HCT116 (cell line): ENCODE measurements around the gene MAPRE2. TPM values are rescaled to one million over a fixed set of nuclear protein-coding genes. Genes with fewer than 3 reads are reported as not detected.

Source experiments
- ATAC-seq: fragments of 200-7000 bp; cut with Tn5 transposase; 2 replicates; pipeline ENCODE4 v1.9.1; 2020; ENCODE audit warnings: mild to moderate bottlenecking, moderate library complexity
- BruUV-seq: library from RNA; stranded (reverse); fragments of 400-500 nt; replicated peaks from 2 replicates; lab custom pipeline; 2021; lab: Mats Ljungman, UMichigan
- CTCF ChIA-PET: fragments of 300-600 bp; sonication (Branson Sonifier 250); formaldehyde crosslinking; loops from one replicate; lab custom pipeline; 2021; ENCODE audit warnings: antibody characterized with exemption; lab: Charles Lee
- POLR2A ChIA-PET: fragments of 300-600, 350-600 bp; sonication (Branson Sonifier 250); formaldehyde crosslinking; loops from one replicate; lab custom pipeline; 2021; ENCODE audit warnings: antibody characterized with exemption; lab: Charles Lee
- RAD21 ChIA-PET, 2 experiments: fragments of 300-600 bp; sonication (Branson Sonifier 250); formaldehyde crosslinking; loops; one replicate each; lab custom pipeline; 2023; ENCODE audit warnings: low total read pairs in 2 of 2; ENCODE audit not compliant: uncharacterized antibody in 2 of 2, unreplicated experiment in 2 of 2, low non-redundant PET in 1 of 2; lab: Charles Lee
- DNase-seq: peaks from one replicate; pipeline ENCODE4 v3.0.0-alpha.2; 2010; ENCODE audit warnings: low read depth, low spot score
- H2AFZ ChIP-seq: fragments of 200-600 bp; shearing (Covaris generic), sonication (generic); 2 replicates; pipeline ENCODE4 v1.6.1; 2017; ENCODE audit warnings: low read depth, mixed run types, mixed read lengths, antibody characterized with exemption, low read length; ENCODE audit not compliant: poor library complexity, severe bottlenecking
- H3K27ac ChIP-seq: 2 replicates; pipeline ENCODE4 v1.5.1; 2012; ENCODE audit warnings: low read depth, low read length
- H3K27me3 ChIP-seq: fragments of 200-600 bp; sonication (generic); 2 replicates; pipeline ENCODE4 v1.6.1; 2016; ENCODE audit warnings: mixed run types, low read length, mixed read lengths; ENCODE audit not compliant: insufficient read depth
- H3K36me3 ChIP-seq, 2 experiments: fragments of 200-500 bp in 1 of 2; fragments of 200-600 bp in 1 of 2; sonication (Bioruptor generic) in 1 of 2; sonication (generic) in 1 of 2; 2 replicates each; pipeline versions ENCODE4 v1.5.1 to v1.6.1; 2014 to 2016; ENCODE audit warnings: low read length in 2 of 2, inconsistent platforms in 1 of 2, mixed read lengths in 1 of 2, mixed run types in 1 of 2; ENCODE audit not compliant: insufficient read depth in 2 of 2, control insufficient read depth in 1 of 2
- H3K4me1 ChIP-seq, 2 experiments: fragments of 200-600 bp in 1 of 2; sonication (generic) in 1 of 2; 2 replicates each; pipeline versions ENCODE4 v1.5.1 to v1.6.1; 2012 to 2017; ENCODE audit warnings: low read length in 2 of 2, inconsistent platforms in 1 of 2, mild to moderate bottlenecking in 1 of 2, mixed read lengths in 1 of 2, mixed run types in 1 of 2, moderate library complexity in 1 of 2; ENCODE audit not compliant: insufficient read depth in 2 of 2, control insufficient read depth in 1 of 2
- H3K4me2 ChIP-seq: fragments of 200-600 bp; sonication (generic); 2 replicates; pipeline ENCODE4 v1.6.1; 2017; ENCODE audit warnings: mixed run types, low read length, mixed read lengths
- H3K4me3 ChIP-seq, 2 experiments: fragments of 200-600 bp in 1 of 2; sonication (generic) in 1 of 2; replicated peaks in 1 of 2; 2 replicates each; pipeline ENCODE4 v1.5.1; 2011 to 2016; ENCODE audit warnings: low read length in 2 of 2, control low read depth in 1 of 2, low read depth in 1 of 2, mild to moderate bottlenecking in 1 of 2, mixed read lengths in 1 of 2, mixed run types in 1 of 2
- H3K79me2 ChIP-seq: fragments of 200-600 bp; sonication (generic); 2 replicates; pipeline ENCODE4 v1.6.1; 2017; ENCODE audit warnings: mild to moderate bottlenecking, mixed run types, low read length, moderate library complexity, mixed read lengths; ENCODE audit not compliant: insufficient read depth
- H3K9ac ChIP-seq: fragments of 200-600 bp; sonication (generic); 2 replicates; pipeline ENCODE4 v1.6.1; 2016; ENCODE audit warnings: low read length, mixed read lengths
- H3K9me2 ChIP-seq: fragments of 200-600 bp; sonication (generic), shearing (Covaris generic); 2 replicates; pipeline ENCODE4 v1.6.1; 2017; ENCODE audit warnings: mixed run types, mild to moderate bottlenecking, moderate library complexity; ENCODE audit not compliant: insufficient read depth
- H3K9me3 ChIP-seq, 2 experiments: fragments of 200-500 bp in 1 of 2; fragments of 200-600 bp in 1 of 2; sonication (Bioruptor generic) in 1 of 2; sonication (generic) in 1 of 2; 2 replicates each; pipeline ENCODE4 v1.6.1; 2014 to 2017; ENCODE audit warnings: low read length in 2 of 2, mixed read lengths in 2 of 2, inconsistent platforms in 1 of 2, low read depth in 1 of 2, mild to moderate bottlenecking in 1 of 2, mixed run types in 1 of 2, moderate library complexity in 1 of 2; ENCODE audit not compliant: control insufficient read depth in 1 of 2, insufficient read depth in 1 of 2
- H4K20me1 ChIP-seq: fragments of 200-600 bp; sonication (generic), shearing (Covaris generic); 2 replicates; pipeline ENCODE4 v1.6.1; 2017; ENCODE audit warnings: mixed run types, mild to moderate bottlenecking, moderate library complexity; ENCODE audit not compliant: insufficient read depth
- CBX3 ChIP-seq: IDR thresholded peaks from 2 replicates; pipeline ENCODE4 v1.6.1; 2012; ENCODE audit warnings: low read depth
- CEBPB ChIP-seq: IDR thresholded peaks from 2 replicates; pipeline ENCODE4 v1.6.1; 2012; ENCODE audit warnings: low read depth
- CTCF ChIP-seq, 3 experiments: fragments of 200-600 bp in 1 of 3; sonication (generic) in 1 of 3; IDR thresholded peaks in 2 of 3; conservative IDR thresholded peaks in 1 of 3; 2 replicates each; pipeline ENCODE4 v1.5.1; 2012 to 2017; ENCODE audit warnings: low read depth in 2 of 3, low read length in 2 of 3, antibody characterized with exemption in 1 of 3, borderline replicate concordance in 1 of 3, control low read depth in 1 of 3, mild to moderate bottlenecking in 1 of 3, mixed read lengths in 1 of 3, mixed run types in 1 of 3, moderate library complexity in 1 of 3; ENCODE audit not compliant: insufficient read depth in 1 of 3
- EZH2phosphoT487 ChIP-seq: fragments of 200-600 bp; IDR thresholded peaks from 2 replicates; pipeline ENCODE4 v1.6.1; 2018; ENCODE audit warnings: antibody characterized with exemption, borderline replicate concordance
- FOSL1 ChIP-seq: IDR thresholded peaks from 2 replicates; pipeline ENCODE4 v1.6.1; 2012; ENCODE audit warnings: low read depth
- MAX ChIP-seq: IDR thresholded peaks from 2 replicates; pipeline ENCODE4 v1.6.1; 2012
- POLR2A ChIP-seq: IDR thresholded peaks from 2 replicates; pipeline ENCODE4 v1.7.0; 2011; ENCODE audit warnings: borderline replicate concordance; ENCODE audit not compliant: insufficient read depth, insufficient read length; ENCODE audit errors: extremely low read depth
- POLR2AphosphoS5 ChIP-seq: IDR thresholded peaks from 2 replicates; pipeline ENCODE4 v1.6.1; 2011; ENCODE audit warnings: mild to moderate bottlenecking, low read depth, low read length, moderate library complexity
- SP1 ChIP-seq: IDR thresholded peaks from 2 replicates; pipeline ENCODE4 v1.6.1; 2012; ENCODE audit warnings: low read depth
- SRF ChIP-seq: IDR thresholded peaks from 2 replicates; pipeline ENCODE4 v1.6.1; 2012; ENCODE audit warnings: low read depth
- TCF7L2 ChIP-seq: IDR thresholded peaks from 2 replicates; pipeline ENCODE4 v1.7.0; 2011; ENCODE audit warnings: borderline replicate concordance, inconsistent platforms; ENCODE audit not compliant: insufficient read depth, insufficient read length; ENCODE audit errors: extremely low read depth
- ZFX ChIP-seq: fragments of 450-650 bp; IDR thresholded peaks from 2 replicates; pipeline ENCODE4 v1.6.1; 2017
- ZNF274 ChIP-seq: fragments of 200-500 bp; sonication (Bioruptor generic); IDR thresholded peaks from 2 replicates; pipeline ENCODE4 v1.6.1; 2014; ENCODE audit warnings: mild to moderate bottlenecking, low read depth, low read length, inconsistent platforms
- intact Hi-C: fragments of 100-400 bp; cut with micrococcal nuclease; formaldehyde crosslinking; loops from 2 replicates; pipeline ENCODE4 v1.10.0; 2022
- total RNA-seq: library from RNA; stranded (reverse); gene quantifications from one replicate; pipeline ENCODE4 v1.2.1, GENCODE V29; 2021; ENCODE audit not compliant: unreplicated experiment
- TF ChIP-seq, protein P1 (sequence below): IDR thresholded peaks from 2 replicates; pipeline ENCODE4 v1.6.1; 2012; ENCODE audit warnings: low read depth
- TF ChIP-seq, protein P2 (sequence below): IDR thresholded peaks from 2 replicates; pipeline ENCODE4 v1.6.1; 2012
- TF ChIP-seq, protein P3 (sequence below): IDR thresholded peaks from 2 replicates; pipeline ENCODE4 v1.6.1; 2011; ENCODE audit warnings: mild to moderate bottlenecking, low read length, moderate library complexity; ENCODE audit not compliant: insufficient replicate concordance; ENCODE audit errors: extremely low read depth

MAPRE2 gene
- total RNA-seq, 1 experiment from 2014 or later = 17.2 TPM

DNA sequence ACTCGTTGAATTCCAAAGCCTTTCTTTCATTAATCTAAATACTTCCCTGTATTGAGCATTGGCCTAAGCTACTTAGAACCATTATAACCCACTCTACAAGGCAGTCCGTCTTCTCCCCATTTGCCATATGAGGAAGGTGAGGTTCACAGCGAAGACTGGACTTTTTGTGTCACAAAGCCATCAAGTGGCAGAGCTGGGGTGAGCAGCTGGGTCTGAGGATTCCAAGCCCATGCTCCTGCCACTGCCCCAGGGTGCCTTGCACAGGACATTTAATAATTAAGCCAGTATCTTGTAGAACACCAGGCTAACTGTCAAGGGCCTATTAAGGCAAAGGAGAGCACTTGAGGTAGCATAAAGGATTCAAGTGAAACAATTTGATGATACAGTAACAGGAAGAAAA, 130.8 kb downstream of the MAPRE2 start:
- Histone ChIP-seq H2AFZ (no peak overlapping the region), H3K27ac (no peak overlapping the region), H3K4me1 (no peaks in the 10 kb centered on the region; a peak in 1 of 4 replicates), H3K9me2 (no peaks in the 10 kb centered on the region), H3K9me3 (no peaks in the 10 kb centered on the region), H3K4me3 (no peak overlapping the region), H3K36me3 (no peaks in the 10 kb centered on the region), H3K27me3 (no peaks in the 10 kb centered on the region), H3K79me2 (no peaks in the 10 kb centered on the region), H3K4me2 (no peak overlapping the region), H4K20me1 (no peaks in the 10 kb centered on the region), H3K9ac (no peak overlapping the region)
- intact Hi-C loops = loop anchor here (5.0 kb wide), 1 partner anchor 115 kb away; no protein-coding TSS in a partner anchor
- RAD21 ChIA-PET = no interaction called here
- CTCF ChIA-PET = no interaction called here
- no TSS peak for BruUV-seq
- ATAC-seq (no peak), DNase-seq (no peak)
- POLR2A ChIA-PET = interaction anchor here (1.6 kb wide), 1 partner anchor 69 kb away, joined by 3 read pairs; the partner anchor contains the start of gene ZNF397
- TF ChIP-seq, protein P1, sequence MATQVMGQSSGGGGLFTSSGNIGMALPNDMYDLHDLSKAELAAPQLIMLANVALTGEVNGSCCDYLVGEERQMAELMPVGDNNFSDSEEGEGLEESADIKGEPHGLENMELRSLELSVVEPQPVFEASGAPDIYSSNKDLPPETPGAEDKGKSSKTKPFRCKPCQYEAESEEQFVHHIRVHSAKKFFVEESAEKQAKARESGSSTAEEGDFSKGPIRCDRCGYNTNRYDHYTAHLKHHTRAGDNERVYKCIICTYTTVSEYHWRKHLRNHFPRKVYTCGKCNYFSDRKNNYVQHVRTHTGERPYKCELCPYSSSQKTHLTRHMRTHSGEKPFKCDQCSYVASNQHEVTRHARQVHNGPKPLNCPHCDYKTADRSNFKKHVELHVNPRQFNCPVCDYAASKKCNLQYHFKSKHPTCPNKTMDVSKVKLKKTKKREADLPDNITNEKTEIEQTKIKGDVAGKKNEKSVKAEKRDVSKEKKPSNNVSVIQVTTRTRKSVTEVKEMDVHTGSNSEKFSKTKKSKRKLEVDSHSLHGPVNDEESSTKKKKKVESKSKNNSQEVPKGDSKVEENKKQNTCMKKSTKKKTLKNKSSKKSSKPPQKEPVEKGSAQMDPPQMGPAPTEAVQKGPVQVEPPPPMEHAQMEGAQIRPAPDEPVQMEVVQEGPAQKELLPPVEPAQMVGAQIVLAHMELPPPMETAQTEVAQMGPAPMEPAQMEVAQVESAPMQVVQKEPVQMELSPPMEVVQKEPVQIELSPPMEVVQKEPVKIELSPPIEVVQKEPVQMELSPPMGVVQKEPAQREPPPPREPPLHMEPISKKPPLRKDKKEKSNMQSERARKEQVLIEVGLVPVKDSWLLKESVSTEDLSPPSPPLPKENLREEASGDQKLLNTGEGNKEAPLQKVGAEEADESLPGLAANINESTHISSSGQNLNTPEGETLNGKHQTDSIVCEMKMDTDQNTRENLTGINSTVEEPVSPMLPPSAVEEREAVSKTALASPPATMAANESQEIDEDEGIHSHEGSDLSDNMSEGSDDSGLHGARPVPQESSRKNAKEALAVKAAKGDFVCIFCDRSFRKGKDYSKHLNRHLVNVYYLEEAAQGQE = no peak
- TF ChIP-seq SP1 (no peak), CTCF (IDR thresholded peaks at IDR 0.05 in 2 of 3, conservative IDR thresholded peaks at IDR 0.05 in 1 of 3; ENCODE audit: borderline replicate concordance in 1 of 3, insufficient read depth in 1 of 3, low read depth in 2 of 3, low read length in 2 of 3) (no peak), CBX3 (no peak), POLR2AphosphoS5 (no peak), ZFX (no peak), TCF7L2 (no peak), CEBPB (no peak), FOSL1 (no peak), POLR2A (no peak), EZH2phosphoT487 (no peak), SRF (no peak), MAX (no peak), ZNF274 (no peak)
- TF ChIP-seq, protein P2, sequence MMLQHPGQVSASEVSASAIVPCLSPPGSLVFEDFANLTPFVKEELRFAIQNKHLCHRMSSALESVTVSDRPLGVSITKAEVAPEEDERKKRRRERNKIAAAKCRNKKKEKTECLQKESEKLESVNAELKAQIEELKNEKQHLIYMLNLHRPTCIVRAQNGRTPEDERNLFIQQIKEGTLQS = no peak
- TF ChIP-seq, protein P3, sequence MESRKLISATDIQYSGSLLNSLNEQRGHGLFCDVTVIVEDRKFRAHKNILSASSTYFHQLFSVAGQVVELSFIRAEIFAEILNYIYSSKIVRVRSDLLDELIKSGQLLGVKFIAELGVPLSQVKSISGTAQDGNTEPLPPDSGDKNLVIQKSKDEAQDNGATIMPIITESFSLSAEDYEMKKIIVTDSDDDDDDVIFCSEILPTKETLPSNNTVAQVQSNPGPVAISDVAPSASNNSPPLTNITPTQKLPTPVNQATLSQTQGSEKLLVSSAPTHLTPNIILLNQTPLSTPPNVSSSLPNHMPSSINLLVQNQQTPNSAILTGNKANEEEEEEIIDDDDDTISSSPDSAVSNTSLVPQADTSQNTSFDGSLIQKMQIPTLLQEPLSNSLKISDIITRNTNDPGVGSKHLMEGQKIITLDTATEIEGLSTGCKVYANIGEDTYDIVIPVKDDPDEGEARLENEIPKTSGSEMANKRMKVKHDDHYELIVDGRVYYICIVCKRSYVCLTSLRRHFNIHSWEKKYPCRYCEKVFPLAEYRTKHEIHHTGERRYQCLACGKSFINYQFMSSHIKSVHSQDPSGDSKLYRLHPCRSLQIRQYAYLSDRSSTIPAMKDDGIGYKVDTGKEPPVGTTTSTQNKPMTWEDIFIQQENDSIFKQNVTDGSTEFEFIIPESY = no peak
